Astrocyte of the hippocampus (primary cell): ENCODE measurements around the gene PARP3.

Experiments
- DNase-seq: peaks from one replicate; pipeline ENCODE4 v3.0.0; 2011; ENCODE audit warnings: low read depth, low spot score

Gene PARP3

DNA sequence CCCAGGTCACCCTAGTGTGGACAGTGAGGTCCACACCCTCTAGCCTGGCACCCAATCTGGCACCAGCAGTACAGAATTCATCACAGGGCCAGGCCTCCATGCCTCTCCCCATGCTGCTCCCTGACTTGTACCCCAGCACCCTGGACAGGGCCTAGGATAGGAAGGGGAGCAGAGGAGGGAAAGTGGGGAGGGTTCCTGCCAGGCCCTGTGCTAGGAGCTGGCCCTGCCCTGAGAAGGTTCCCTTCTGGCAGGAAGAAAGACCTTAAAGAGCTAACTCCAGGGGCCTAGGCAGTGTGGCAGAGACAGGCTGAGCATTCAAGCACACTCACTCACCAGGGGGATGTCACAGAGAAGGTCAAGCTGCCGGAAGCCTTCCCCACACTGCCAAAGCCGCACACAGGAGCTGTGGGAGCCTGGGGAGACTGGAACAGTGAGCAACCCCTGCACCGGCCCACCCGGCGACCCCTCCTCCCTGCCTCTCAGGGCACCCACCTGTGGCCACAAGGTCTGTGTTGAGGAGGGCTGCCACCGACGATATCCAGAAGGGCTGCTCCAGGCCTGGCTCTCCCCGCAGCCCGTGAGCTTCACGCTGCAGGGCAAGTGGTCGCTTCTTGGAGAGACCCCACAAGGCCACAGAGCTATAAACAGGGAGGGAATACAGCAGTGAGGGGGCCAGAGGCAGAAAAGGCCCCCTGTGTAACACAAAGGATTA, 7.9 kb upstream of the PARP3 start:
- DNase-seq: no peak

- no peak for DNase-seq
Measured at GRCh38 chr3:51934991-51935885, 6.9 kb upstream of the PARP3 start.

DNA sequence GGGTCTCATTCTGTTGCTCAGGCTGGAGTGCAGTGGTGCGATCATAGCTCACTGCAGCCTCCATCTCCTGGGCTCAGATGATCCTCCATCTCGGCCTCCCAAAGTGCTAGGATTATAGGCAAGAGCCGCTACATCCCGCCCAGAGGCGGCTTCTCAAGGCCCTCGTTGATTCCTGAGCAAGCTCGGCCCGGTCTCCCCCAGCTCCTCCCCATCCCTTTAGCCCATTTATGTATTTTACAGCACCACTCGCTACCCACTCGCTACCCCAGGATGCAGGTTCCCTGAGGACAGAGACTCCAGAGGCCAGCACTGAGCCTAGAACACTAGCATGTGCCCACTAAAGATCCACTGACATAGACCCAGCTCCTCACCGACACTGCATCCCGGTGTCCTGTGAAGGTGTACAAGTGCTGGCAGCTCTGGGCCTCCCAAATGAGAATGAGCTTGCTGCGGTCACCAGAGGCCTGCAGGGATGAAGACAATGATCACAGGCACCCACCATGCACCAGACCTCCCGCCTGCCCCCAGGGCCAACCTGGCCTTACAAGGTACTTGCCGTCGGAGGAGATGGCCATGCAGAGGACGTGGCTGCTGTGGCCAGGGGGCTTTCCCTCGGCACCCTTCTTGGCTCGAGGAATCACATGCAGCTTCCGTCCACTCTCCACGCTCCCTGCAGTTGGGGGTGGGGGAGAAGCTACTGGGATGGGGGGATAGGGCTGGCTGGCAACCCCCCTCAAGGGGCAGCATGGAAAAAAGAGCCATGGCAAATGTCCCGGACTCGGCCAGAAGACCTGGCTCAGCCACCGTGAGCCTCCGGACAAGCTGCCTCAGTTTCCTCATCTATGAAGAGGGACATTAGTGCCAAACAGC, 6.0 kb upstream of the PARP3 start:
- no peak for DNase-seq

- DNase-seq: peak; percentile 17
Measured at GRCh38 chr3:51937014-51937413, 5.1 kb upstream of the PARP3 start.

DNA sequence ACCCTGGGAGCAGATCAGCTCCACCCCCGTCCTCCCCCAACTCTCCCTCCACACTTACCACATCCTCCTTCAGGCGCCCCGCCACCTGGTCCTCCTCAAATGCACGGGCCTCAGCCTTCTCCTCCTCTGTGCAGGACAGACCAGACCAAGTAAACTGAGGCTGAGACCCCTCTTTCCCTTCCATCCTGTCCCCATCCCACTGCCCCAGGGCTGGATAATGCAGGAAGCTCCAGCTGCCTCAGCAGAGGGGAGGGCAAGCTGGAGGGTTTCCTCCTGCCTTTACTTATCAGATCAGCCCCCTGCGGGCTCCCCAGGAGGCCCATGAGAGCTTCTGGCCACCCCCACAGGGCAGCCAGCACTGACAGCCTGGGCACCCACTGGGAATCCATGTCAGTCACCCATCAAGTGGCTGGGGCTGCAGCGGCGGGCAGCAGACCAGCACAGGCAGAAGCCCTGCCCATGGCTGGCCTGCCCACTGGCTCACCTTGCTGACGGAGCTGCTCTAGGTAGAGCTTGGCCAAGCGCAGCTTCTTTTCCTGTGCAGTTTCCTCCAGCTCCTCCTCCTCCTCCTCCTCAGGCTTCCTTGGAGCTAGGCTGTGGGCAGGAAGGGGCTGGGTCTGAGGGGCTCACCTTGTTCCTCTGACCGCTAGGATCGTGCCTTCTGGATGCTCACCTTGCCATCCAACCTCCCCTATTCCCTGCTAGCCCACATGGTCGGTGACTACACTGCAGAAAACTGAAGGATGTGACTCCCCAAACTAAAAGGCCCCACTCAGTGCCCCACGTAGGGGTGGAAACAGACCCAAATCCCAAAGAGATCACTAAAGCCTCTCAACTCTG, 4.3 kb upstream of the PARP3 start:
- no peak for DNase-seq

DNA sequence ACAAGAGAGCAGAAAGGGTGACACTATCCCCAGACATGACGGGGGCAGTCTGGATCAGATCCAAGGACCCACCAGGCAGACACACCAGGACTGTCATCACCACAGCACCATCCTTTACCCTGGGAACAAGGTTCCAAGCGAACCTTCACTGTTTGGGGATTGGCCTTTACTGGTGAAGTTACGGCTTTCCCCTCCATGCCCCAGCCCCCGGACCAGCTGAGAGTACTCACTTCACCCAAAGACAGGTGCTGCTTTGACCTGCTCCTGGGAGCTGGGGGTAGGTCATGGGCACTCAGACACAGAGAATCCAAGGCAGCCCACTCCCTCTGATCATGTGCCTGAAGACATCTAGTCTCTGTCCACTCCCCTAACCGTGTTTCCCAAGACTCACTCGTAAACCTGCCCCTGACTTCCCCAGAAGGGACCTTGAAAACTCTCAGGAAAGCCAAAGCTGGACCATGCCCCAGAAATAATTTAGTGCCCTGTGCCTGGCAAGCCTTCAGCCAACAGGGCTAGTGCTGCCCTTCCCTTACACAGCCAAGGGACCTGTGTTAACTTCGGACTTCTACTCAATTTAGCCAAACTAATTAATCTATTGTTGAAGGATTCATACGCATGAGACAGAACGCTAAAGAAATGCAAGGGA, 3.3 kb upstream of the PARP3 start:
- DNase-seq: no peak

- peak; percentile 31 for DNase-seq
Measured at GRCh38 chr3:51940648-51941462, 1.3 kb upstream of the PARP3 start.

GRCh38 chr3:51941463-51941797, 733 bp upstream of the PARP3 start:
- DNase-seq: no peak

DNA sequence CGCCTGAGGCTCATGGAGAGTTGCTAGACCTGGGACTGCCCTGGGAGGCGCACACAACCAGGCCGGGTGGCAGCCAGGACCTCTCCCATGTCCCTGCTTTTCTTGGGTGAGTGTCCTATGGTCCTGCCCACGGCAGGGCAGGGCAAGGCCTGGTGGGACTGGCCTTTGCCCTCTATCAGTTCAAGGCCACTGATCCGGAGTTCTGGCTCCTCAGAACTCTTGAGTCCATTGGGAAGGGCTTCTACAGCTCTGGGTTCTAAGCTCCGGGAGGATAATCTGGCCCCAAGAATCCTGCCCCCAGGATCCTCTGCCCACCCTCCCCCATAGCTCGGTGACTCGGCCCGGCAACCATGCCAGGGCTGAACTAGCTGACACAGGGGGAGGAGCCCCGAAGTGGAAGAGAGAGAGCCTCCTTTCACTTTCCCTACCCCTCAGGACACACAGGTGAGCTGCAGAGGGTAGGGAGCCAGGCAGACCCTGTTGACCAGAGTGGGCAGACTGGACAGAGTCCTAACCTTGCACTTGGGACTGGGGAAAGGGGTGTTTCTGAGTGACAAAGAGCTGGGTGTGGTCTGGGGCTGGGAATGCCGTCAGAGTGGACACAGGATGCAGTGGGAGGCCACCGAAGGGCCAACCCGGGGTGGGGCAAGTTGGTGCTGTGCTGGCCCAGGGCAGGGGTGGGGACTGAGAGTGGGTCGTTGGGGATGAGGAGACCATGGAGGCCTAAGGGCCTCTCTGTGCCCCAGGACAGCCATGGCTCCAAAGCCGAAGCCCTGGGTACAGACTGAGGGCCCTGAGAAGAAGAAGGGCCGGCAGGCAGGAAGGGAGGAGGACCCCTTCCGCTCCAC, 664 bp downstream of the PARP3 start:
- peak; percentile 69 for DNase-seq

GRCh38 chr3:51943451-51944391, 1.6 kb downstream of the PARP3 start:
- DNase-seq: no peak

DNA sequence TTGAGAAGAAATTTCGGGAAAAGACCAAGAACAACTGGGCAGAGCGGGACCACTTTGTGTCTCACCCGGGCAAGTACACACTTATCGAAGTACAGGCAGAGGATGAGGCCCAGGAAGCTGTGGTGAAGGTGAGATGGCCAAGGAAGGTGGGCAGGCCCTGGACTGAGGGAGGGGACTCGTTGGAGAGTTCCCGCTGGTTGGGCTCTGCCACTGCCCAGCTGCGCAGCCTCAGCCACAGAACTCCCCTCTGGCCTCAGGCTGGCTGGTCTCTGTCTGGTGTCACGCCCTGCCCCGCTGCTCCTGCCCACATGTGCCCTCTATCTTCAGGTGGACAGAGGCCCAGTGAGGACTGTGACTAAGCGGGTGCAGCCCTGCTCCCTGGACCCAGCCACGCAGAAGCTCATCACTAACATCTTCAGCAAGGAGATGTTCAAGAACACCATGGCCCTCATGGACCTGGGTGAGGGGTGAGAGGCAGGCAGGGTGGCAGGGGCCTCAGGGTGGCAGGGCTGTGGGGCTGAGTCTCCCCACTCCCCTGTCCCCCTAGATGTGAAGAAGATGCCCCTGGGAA, 2.4 kb downstream of the PARP3 start:
- no peak for DNase-seq

GRCh38 chr3:51945031-51945840, 3.1 kb downstream of the PARP3 start:
- no peak for DNase-seq

GRCh38 chr3:51945926-51946705, 4.0 kb downstream of the PARP3 start:
- no peak for DNase-seq

DNA sequence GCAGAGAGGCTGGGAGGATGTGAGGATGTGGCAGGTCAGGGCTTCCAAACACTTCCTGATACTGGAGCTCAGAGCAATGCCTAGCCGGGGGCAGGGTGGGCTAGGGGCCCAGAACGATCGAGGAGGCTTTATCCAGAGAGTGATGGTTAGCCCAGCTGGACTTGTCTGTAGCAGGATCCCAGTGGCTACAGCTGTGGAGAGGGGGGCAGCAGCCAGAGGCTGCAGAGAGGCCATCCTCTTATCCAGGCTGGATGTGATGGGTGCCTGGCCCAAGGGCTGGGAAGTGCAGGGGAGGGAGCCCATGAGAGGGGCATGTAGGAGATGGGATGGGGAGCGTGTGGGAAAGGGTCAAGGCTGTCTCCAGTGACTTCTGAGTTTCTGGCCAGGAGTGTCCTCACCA, 4.6 kb downstream of the PARP3 start:
- DNase-seq: no peak

DNA sequence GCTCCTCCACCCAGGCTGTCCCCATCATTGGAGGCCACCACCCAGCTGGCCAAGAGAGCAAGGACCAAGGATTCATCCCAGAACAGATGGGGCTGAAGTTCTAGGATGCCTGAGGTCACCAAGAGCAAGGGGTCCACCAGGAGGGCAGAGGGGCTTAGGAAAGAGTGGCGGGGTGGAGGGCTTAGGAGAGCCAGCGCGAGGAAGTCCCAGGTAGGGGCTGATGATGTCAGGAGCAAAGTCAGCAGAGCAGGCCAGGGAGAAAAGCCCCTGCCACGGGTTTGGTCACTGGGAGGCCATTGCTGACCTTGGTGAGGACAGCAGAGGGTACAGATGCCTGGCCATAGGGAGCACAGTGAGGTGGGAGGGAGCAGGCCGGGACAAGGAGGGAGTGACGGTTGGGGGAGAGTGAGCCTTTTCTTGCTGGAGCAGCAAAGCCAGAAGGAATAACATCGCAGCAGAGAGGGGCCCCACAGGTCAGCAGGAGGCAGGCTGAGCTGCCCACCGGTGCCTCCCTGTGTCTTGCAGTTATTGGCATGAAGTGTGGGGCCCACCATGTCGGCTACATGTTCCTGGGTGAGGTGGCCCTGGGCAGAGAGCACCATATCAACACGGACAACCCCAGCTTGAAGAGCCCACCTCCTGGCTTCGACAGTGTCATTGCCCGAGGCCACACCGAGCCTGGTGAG, 5.2 kb downstream of the PARP3 start:
- no peak for DNase-seq
